ENCODE data around the gene IGF1R. TPM values are rescaled to one million over a fixed set of nuclear protein-coding genes. Genes with fewer than 3 reads are reported as not detected.
A peak's percentile ranks its signal among the peaks of the same experiment; 100 is the strongest.

The IGF1R gene
- 21.7 and 42.9 TPM in 2 replicates for total RNA-seq
- 10.8 and 14.4 TPM in 2 replicates for polyA plus RNA-seq

DNA sequence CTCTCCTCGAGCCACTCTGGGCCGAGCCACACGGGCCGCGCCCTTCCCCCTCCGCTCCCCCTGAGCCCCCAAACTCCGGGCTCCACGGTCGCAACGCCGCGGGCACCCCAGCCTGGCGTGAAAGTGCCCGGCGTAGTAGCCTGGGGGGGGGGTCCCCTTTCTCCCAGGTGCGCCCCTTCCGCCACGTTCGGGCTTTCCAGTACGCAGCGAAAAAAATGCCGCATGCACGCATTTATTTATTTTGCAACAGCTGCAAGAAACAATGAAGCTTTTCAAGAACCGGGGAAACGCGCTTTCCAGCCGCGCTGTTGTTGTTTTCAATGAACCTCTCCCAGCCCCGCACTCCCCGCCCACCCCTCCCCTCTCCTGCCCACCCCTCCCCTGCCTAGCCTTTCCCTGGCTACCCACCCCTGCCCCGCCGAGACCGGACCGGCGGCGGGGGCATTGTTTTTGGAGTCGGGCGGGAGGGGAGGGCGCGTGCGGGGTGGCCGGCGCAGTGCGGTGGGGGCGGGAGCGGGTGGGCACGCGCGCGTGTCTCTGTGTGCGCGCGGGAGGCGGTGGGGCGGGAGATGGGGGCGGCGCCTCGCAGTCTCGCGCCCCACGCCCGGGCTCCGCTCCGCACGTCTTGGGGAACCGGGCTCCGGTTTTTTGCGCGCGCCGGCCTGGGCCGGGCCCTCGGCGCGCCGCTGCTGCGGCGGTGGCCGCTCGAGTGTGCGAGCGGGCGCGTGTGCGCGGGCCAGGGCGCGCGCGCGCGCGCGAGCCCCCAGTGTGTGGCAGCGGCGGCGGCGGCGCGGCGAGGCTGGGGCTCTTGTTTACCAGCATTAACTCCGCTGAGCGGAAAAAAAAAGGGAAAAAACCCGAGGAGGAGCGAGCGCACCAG, at the start of gene IGF1R:
Gene IGF1R, plus strand, starts transcription at position 766 of the 880 bp plus-strand sequence. CDS start 1,043 bp downstream, outside the sequence.
- H3K9me3 ChIP-seq (ENCODE audit: low read depth), result no peaks in the 10 kb centered on the region
- H3K79me2 ChIP-seq, result peaks cover 38% of the 10 kb centered on the region
- peak within 1 kb of the TSS; percentile 98 for H3K27ac ChIP-seq
- peak within 1 kb of the TSS; percentile 88 for H3K4me2 ChIP-seq
- DNase-seq (ENCODE audit: low spot score), result peak; percentile 95
- peaks cover 11% of the 10 kb centered on the region for H3K4me1 ChIP-seq (ENCODE audit: insufficient read depth)
- WGBS (ENCODE audit: low lambda C conversion rate, missing lambda C conversion rate), result under 1% methylated on average over 27 of the region's 106 CpGs
- H3K4me3 ChIP-seq, result peak within 1 kb of the TSS; percentile 83
- H3K9me2 ChIP-seq (replicated peaks; ENCODE audit: insufficient read depth), result no peaks in the 10 kb centered on the region
- H4K20me1 ChIP-seq (ENCODE audit: insufficient read depth, poor library complexity, severe bottlenecking), result peaks cover 24% of the 10 kb centered on the region
- TF ChIP-seq EZH2 (IDR thresholded peaks at IDR 0.05; ENCODE audit: borderline replicate concordance) (no peak), EZH2phosphoT487 (IDR thresholded peaks at IDR 0.05; ENCODE audit: low read depth, severe bottlenecking, unreplicated experiment) (no peak)
- TF ChIP-seq, protein P1, sequence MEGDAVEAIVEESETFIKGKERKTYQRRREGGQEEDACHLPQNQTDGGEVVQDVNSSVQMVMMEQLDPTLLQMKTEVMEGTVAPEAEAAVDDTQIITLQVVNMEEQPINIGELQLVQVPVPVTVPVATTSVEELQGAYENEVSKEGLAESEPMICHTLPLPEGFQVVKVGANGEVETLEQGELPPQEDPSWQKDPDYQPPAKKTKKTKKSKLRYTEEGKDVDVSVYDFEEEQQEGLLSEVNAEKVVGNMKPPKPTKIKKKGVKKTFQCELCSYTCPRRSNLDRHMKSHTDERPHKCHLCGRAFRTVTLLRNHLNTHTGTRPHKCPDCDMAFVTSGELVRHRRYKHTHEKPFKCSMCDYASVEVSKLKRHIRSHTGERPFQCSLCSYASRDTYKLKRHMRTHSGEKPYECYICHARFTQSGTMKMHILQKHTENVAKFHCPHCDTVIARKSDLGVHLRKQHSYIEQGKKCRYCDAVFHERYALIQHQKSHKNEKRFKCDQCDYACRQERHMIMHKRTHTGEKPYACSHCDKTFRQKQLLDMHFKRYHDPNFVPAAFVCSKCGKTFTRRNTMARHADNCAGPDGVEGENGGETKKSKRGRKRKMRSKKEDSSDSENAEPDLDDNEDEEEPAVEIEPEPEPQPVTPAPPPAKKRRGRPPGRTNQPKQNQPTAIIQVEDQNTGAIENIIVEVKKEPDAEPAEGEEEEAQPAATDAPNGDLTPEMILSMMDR (IDR thresholded peaks at IDR 0.05; ENCODE audit: poor library complexity), result no peak
- peaks cover 9% of the 10 kb centered on the region for H3K27me3 ChIP-seq
- H3K36me3 ChIP-seq (replicated peaks; ENCODE audit: insufficient read depth, low read depth), result no peaks in the 10 kb centered on the region
- H2AFZ ChIP-seq, result peak within 1 kb of the TSS; percentile 83

GRCh38 chr15:98599909-98600691, 48.2 kb upstream of the IGF1R start:
- TF ChIP-seq, protein P1 (IDR thresholded peaks at IDR 0.05; ENCODE audit: poor library complexity), result no peak
- TF ChIP-seq EZH2 (IDR thresholded peaks at IDR 0.05; ENCODE audit: borderline replicate concordance), result no peak
- TF ChIP-seq EZH2phosphoT487 (IDR thresholded peaks at IDR 0.05; ENCODE audit: low read depth, severe bottlenecking, unreplicated experiment), result no peak
- Histone ChIP-seq H3K27me3 (no peaks in the 10 kb centered on the region), H3K79me2 (no peaks in the 10 kb centered on the region), H3K27ac (peak overlapping the region; percentile 56), H3K4me3 (no peak overlapping the region), H3K9me2 (replicated peaks; ENCODE audit: insufficient read depth) (no peaks in the 10 kb centered on the region), H3K4me1 (ENCODE audit: insufficient read depth) (peaks cover 6% of the 10 kb centered on the region), H3K9me3 (ENCODE audit: low read depth) (no peaks in the 10 kb centered on the region), H3K36me3 (replicated peaks; ENCODE audit: insufficient read depth, low read depth) (no peaks in the 10 kb centered on the region), H4K20me1 (ENCODE audit: insufficient read depth, poor library complexity, severe bottlenecking) (no peaks in the 10 kb centered on the region), H3K4me2 (peak overlapping the region; percentile 66), H2AFZ (peak overlapping the region; percentile 39)
- peak; percentile 45 for DNase-seq (ENCODE audit: low spot score)
- 33% methylated on average over 15 of the region's 15 CpGs for whole genome bisulfite sequencing (ENCODE audit: low lambda C conversion rate, missing lambda C conversion rate)

GRCh38 chr15:98604983-98605382, 43.4 kb upstream of the IGF1R start:
- Histone ChIP-seq H3K79me2 (no peaks in the 10 kb centered on the region), H3K36me3 (replicated peaks; ENCODE audit: insufficient read depth, low read depth) (no peaks in the 10 kb centered on the region), H3K4me1 (ENCODE audit: insufficient read depth) (peaks cover 1% of the 10 kb centered on the region), H3K4me3 (no peak overlapping the region), H3K9me3 (ENCODE audit: low read depth) (no peaks in the 10 kb centered on the region), H3K9me2 (replicated peaks; ENCODE audit: insufficient read depth) (no peaks in the 10 kb centered on the region), H4K20me1 (ENCODE audit: insufficient read depth, poor library complexity, severe bottlenecking) (no peaks in the 10 kb centered on the region), H3K27ac (no peak overlapping the region), H3K27me3 (no peaks in the 10 kb centered on the region), H3K4me2 (no peak overlapping the region), H2AFZ (no peak overlapping the region)
- DNase-seq (ENCODE audit: low spot score), result no peak
- TF ChIP-seq EZH2 (IDR thresholded peaks at IDR 0.05; ENCODE audit: borderline replicate concordance), result no peak
- TF ChIP-seq EZH2phosphoT487 (IDR thresholded peaks at IDR 0.05; ENCODE audit: low read depth, severe bottlenecking, unreplicated experiment), result no peak
- TF ChIP-seq, protein P1 (IDR thresholded peaks at IDR 0.05; ENCODE audit: poor library complexity), result no peak
- 94% methylated on average over 15 of the region's 15 CpGs for WGBS (ENCODE audit: low lambda C conversion rate, missing lambda C conversion rate)
